Fibroblast of skin of scalp (primary cell): ENCODE measurements around the gene HTR4.

ENCODE experiments used
- DNase-seq: peaks from one replicate; pipeline ENCODE4 v3.0.0-alpha.2; 2013

HTR4 gene

GRCh38 chr5:148524721-148525120, 129.6 kb downstream of the HTR4 start:
- DNase-seq, result no peak

DNA sequence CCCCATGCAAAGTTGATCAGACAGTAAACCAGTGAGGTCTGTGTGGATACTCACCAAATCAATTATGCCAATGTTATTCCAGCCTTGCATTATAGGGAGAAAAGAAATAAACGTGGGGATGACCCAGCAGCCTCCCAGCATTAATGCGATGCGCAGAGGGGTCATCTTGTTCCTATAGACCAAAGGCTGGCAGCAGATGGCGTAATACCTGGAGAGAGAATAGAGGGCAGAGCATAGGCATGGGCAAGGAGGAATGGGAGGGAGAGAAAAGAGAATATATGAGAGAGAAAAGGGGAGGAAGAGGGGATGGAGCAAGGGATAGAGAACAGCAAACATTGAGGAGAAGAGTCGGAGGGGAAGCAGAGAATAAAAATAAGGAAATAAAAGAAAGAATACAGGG, 131.2 kb downstream of the HTR4 start:
- no peak for DNase-seq

DNA sequence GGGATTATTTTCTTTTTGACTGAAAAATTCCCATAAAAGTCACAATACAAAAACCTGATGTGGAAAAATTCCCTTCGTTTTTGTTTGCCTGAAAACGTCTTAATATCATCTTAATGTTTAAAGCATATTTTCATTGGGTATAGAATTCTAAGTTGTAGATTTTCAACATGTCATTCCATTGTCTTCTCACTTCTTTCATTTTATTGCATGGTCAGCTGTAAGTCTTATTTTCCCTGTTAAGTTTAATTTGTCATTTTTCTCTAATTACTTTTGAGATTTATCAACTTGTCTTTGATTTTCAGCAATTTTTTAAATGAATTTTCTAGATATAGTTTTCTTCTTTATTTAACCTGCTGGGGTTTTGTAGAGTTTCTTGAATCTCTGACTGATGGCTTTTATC, 138.9 kb downstream of the HTR4 start:
- DNase-seq, result no peak

- DNase-seq, result no peak
These were observed 140.0 kb downstream of the HTR4 start for GRCh38 chr5:148514344-148514743.

GRCh38 chr5:148512498-148512897, 141.8 kb downstream of the HTR4 start:
- DNase-seq, result no peak

DNA sequence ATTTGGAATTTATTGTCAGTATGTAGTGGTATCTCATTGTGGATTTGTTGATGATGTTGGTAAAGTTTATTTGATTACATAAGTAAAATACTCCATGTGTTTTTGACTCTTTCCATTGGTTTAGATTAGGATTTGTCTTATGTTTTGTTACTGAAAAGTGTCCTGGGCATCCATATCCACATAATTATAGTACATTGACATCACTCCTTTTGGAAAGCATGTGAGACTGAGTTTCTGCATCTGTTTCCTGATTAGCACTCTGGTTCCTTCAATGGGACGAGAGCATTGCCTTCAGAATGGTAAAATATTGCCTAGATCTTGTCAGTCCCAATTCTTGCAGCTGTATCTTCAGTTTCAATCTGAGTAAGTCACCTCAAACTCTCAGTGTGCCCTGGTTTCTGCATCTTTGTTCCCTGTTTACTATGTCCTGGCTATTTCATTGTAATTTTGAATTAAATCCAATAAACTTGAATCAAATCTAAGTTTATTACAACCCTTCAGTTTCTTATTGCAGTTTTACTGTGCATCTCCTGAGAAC, 142.4 kb downstream of the HTR4 start:
- no peak for DNase-seq

- DNase-seq, result no peak
These were observed 144.4 kb downstream of the HTR4 start for GRCh38 chr5:148509893-148510292.

DNA sequence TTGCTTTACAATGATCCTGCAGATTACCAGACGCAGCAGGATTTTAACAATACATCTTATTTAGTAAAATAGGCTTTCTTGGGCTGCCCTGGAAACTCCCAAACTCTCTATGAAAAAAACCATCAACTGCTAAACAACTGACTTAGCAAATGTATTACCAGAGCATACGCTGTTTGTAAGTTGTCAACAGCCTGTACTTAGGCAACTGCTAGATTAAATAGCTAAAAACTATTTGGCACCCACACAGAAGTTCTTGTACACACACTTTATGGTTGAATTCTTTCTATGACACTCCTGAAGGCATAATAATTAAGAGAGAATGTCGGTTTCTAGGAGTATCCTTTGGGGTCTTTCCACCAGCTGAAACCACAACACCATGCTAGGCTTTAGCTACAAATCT, 146.7 kb downstream of the HTR4 start:
- DNase-seq, result no peak

GRCh38 chr5:148499452-148499851, 154.9 kb downstream of the HTR4 start:
- DNase-seq, result no peak

- DNase-seq, result no peak
These were observed 156.6 kb downstream of the HTR4 start for GRCh38 chr5:148497757-148498156.

DNA sequence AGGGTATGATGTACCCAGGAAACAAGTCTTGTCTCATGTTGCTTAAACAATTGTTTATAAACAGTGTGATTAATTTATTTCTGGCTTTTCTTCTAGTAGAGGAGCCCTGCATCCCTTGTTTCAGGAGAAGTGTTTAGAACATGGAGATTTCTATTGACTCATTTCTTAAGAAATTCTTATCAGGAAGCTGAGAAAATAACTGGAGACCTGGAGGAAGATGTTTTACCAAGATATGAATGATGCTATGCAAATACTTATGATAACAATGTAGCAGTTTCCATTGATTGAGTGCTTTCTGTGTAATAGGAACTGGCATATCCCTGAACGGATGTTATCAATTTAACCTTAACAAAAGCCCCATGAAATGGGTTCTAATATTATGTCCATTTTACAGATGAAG, 162.0 kb downstream of the HTR4 start:
- no peak for DNase-seq

DNA sequence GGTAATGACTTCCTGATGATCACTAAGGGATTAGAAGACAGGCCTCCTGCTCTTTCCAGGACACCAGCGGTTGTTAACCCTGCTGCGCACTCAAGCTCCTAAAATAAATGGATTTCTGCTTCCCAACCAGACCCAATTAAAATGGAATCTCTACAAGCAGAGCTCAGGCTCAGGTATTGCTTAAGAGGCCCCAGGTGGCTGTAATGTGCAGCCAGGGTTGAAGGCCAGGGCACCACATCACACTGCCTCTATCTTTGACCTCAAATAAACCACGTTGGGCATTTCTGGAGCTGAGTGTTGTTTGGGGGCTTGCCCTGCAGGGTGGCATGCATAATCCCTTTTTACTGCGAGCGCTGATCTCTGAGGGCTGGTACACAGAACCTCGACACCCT, 162.5 kb downstream of the HTR4 start:
- DNase-seq, result no peak

DNA sequence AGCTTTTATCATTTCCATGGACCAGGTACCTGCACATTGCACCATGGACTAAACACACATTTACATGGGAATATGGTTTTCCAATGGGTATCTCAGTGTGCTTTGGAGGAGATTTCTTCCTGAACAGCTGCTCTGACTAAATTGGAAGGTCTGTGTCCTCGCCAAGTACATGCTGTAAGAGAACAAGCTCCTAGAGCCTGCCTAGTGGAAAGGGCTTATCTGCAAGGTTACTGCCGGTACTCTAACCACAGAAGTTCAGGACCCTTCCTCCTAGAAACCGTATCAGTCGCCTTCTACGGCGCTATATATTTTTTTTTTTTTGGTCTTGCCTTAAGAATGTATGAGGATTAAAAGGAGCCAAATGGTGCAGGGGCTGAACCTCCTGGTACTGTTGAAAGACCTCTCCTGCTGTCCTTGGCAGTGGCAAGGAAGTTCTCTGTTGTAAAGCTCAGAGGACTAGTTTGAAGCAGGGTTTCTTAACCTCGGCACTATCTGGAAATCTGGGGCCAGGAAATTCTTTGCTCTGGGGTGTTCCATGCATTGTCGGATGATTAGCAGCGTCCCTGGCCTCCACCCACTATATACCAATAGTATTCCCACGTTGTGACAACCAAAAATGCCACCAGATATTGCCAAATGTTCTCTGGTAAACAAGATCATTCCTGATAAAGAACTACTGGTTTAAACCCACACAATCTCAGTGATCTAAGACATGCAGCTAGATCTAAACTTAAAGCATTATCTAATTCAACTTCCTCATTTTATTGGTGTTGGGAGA, 163.1 kb downstream of the HTR4 start:
- no peak for DNase-seq

DNA sequence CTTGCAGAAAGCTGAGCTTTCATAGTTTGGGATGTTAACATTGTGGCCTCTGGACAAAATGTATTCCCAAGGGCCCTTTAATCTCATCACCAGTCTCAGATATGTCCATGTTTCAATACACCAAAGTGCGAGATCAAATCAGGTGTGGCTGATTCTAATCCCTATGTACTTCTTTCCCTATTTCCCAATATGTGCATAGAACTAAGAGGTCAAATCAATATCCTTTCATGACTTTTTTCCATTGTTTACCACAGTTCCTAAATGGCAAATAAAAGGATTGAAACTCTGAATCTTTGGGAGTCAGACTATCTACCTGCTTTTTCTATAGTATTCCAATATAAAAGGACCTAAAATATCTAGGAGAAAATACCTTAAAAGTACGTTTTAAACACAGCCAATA, 165.6 kb downstream of the HTR4 start:
- DNase-seq, result no peak

GRCh38 chr5:148486456-148486855, 167.9 kb downstream of the HTR4 start:
- DNase-seq, result no peak

- no peak for DNase-seq
These were observed 169.7 kb downstream of the HTR4 start for GRCh38 chr5:148484651-148485050.

DNA sequence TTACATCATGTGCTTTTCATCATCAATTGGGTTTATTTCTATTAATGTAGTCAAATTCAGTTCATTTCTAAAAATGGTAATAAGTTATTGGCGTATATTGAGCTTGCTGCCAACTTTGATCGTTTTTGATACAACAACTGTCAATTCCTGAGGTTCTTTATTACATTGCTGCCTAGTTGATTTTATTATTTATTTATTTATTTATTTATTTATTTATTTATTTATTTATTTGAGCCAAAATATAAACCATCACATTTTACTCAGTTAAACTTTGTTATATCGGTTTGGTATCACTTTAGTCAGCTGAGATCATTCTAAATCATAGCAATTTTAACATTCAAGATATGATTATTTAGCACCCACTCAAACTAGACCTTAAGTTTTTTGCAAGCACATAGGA, 170.6 kb downstream of the HTR4 start:
- no peak for DNase-seq

DNA sequence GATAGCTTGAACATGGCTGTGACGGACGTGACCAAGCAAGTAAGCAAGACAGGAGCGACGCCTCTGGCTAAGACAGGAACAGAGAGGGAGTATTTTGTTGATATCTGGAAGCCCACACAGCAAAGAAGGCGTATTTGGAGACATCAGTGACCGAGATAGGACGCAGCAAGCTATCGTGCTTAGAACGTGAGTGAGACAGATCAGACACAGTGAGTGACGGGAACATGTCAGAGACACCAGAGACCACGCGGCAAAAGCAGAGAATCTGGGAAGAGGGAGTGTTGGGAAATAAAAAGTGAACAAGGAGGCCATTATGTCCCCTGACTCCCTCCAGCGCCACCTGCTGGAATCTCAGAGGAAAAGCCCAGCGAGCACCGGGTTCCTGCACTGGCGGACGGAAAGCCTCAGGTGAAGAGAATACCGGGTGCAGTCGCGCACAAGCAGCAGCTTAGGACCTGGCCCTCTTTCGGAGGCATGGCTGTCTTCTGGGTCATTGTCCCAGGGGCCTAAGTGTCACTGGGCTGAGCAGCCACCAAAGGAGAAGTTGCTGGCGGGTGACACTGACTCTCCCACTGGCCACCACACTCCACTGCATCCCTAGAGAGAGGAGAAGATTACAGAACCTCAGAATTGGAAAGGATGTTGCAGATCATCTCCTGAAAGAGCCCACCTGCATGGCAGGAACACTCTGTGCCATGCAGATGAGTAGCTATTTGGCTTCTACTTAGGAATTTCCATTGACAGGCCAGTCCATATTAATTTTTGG, 171.4 kb downstream of the HTR4 start:
- DNase-seq, result peak; percentile 49

GRCh38 chr5:148482196-148482595, 172.1 kb downstream of the HTR4 start:
- no peak for DNase-seq

- no peak for DNase-seq
These were observed 176.9 kb downstream of the HTR4 start for GRCh38 chr5:148477429-148477828.

GRCh38 chr5:148476302-148476701, 178.0 kb downstream of the HTR4 start:
- no peak for DNase-seq

- DNase-seq, result no peak
These were observed 180.3 kb downstream of the HTR4 start for GRCh38 chr5:148474025-148474511.

GRCh38 chr5:148471379-148471778, 182.9 kb downstream of the HTR4 start:
- DNase-seq, result peak; percentile 9

GRCh38 chr5:148469501-148469935, 184.8 kb downstream of the HTR4 start:
- peak; percentile 11 for DNase-seq
